Neuronal stem cell (in vitro differentiated cells): Measurements from ENCODE around the gene CNOT6L.

Source experiments
- DNase-seq: peaks from one replicate; pipeline ENCODE4 v3.0.0-alpha.2; 2013; ENCODE audit warnings: low spot score
- H2AFZ ChIP-seq: one replicate; pipeline ENCODE4 v1.6.1; 2013; ENCODE audit warnings: mild to moderate bottlenecking, low read length, inconsistent platforms
- H2AK5ac ChIP-seq: 2 replicates; pipeline ENCODE4 v1.6.1; 2013; ENCODE audit warnings: low read depth, mild to moderate bottlenecking, inconsistent platforms, low read length, moderate library complexity, mixed read lengths
- H2BK120ac ChIP-seq: 2 replicates; pipeline ENCODE4 v1.6.1; 2013; ENCODE audit warnings: low read depth, mild to moderate bottlenecking, inconsistent platforms, low read length, moderate library complexity, mixed read lengths
- H2BK12ac ChIP-seq: one replicate; pipeline ENCODE4 v1.6.1; 2013; ENCODE audit warnings: low read length, inconsistent platforms
- H2BK15ac ChIP-seq: 2 replicates; pipeline ENCODE4 v1.6.1; 2013; ENCODE audit warnings: mild to moderate bottlenecking, low read length, inconsistent platforms, mixed read lengths
- H2BK5ac ChIP-seq: one replicate; pipeline ENCODE4 v1.6.1; 2013; ENCODE audit warnings: inconsistent platforms, mild to moderate bottlenecking, low read length, moderate library complexity
- H3K14ac ChIP-seq: one replicate; pipeline ENCODE4 v1.6.1; 2013; ENCODE audit warnings: low read length, inconsistent platforms
- H3K18ac ChIP-seq: 2 replicates; pipeline ENCODE4 v1.6.1; 2013; ENCODE audit warnings: low read length, inconsistent platforms
- H3K23ac ChIP-seq: 2 replicates; pipeline ENCODE4 v1.6.1; 2013; ENCODE audit warnings: low read depth, mild to moderate bottlenecking, mixed read lengths, low read length, inconsistent platforms; ENCODE audit not compliant: poor library complexity
- H3K27ac ChIP-seq: replicated peaks from 3 replicates; pipeline ENCODE4 v1.5.1; 2013; ENCODE audit warnings: low read length, inconsistent platforms
- H3K27me3 ChIP-seq, 3 experiments: 2 replicates each; pipeline ENCODE4 v1.6.1; 2013; ENCODE audit warnings: low read length in 3 of 3, mild to moderate bottlenecking in 2 of 3, inconsistent platforms in 1 of 3, low read depth in 1 of 3, mixed read lengths in 1 of 3, moderate library complexity in 1 of 3; ENCODE audit not compliant: control insufficient read depth in 3 of 3, insufficient read depth in 3 of 3
- H3K36me3 ChIP-seq, 2 donors: replicated peaks in 1 of 2; 2 replicates each; pipeline ENCODE4 v1.6.1; 2013; ENCODE audit warnings: low read length in 2 of 2; ENCODE audit not compliant: control insufficient read depth in 2 of 2, insufficient read depth in 2 of 2
- H3K4ac ChIP-seq: 2 replicates; pipeline ENCODE4 v1.6.1; 2013; ENCODE audit warnings: inconsistent platforms, mild to moderate bottlenecking, low read length, moderate library complexity
- H3K4me1 ChIP-seq, 2 donors: 1 replicate in 1 of 2; 2 replicates in 1 of 2; pipeline ENCODE4 v1.6.1; 2013; ENCODE audit warnings: low read length in 2 of 2, low read depth in 1 of 2; ENCODE audit not compliant: control insufficient read depth in 2 of 2, insufficient read depth in 1 of 2
- H3K4me2 ChIP-seq: one replicate; pipeline ENCODE4 v1.6.1; 2013; ENCODE audit warnings: mild to moderate bottlenecking, low read length, inconsistent platforms; ENCODE audit not compliant: insufficient read depth, poor library complexity, severe bottlenecking
- H3K4me3 ChIP-seq, 2 donors: 2 replicates each; pipeline ENCODE4 v1.5.1; 2013; ENCODE audit warnings: low read length in 2 of 2, mild to moderate bottlenecking in 2 of 2, inconsistent platforms in 1 of 2, moderate library complexity in 1 of 2
- H3K79me1 ChIP-seq: one replicate; pipeline ENCODE4 v1.6.1; 2013; ENCODE audit warnings: low read depth, mild to moderate bottlenecking, inconsistent platforms, low read length, moderate library complexity
- H3K9ac ChIP-seq: one replicate; pipeline ENCODE4 v1.6.1; 2013; ENCODE audit warnings: mild to moderate bottlenecking, low read depth, low read length, inconsistent platforms; ENCODE audit not compliant: poor library complexity
- H3K9me3 ChIP-seq, 2 donors: replicated peaks in 1 of 2; 2 replicates each; pipeline versions ENCODE3 to v1.6.1; 2013; ENCODE audit warnings: low read length in 2 of 2, mild to moderate bottlenecking in 2 of 2, inconsistent platforms in 1 of 2, low read depth in 1 of 2, mixed read lengths in 1 of 2, moderate library complexity in 1 of 2; ENCODE audit not compliant: control insufficient read depth in 2 of 2, insufficient read depth in 1 of 2
- H4K8ac ChIP-seq: one replicate; pipeline ENCODE4 v1.6.1; 2013; ENCODE audit warnings: low read depth, mild to moderate bottlenecking, inconsistent platforms, low read length, moderate library complexity
- H4K91ac ChIP-seq: one replicate; pipeline ENCODE4 v1.6.1; 2013; ENCODE audit warnings: low read length, low read depth, mild to moderate bottlenecking, inconsistent platforms; ENCODE audit not compliant: poor library complexity
- WGBS, 2 donors: extraction: QIAGEN DNeasy Blood & Tissue Kit; methylation state at CpG; one replicate each; pipeline ENCODE4 v1.1.7; 2013; ENCODE audit warnings: missing lambda C conversion rate in 2 of 2, mixed read lengths in 1 of 2; ENCODE audit not compliant: insufficient read length in 2 of 2, insufficient replicate concordance in 1 of 2; ENCODE audit errors: extremely low coverage in 2 of 2; 5-methylcytosine and 5-hydroxymethylcytosine counted together

Gene CNOT6L

GRCh38 chr4:77820649-77821561 is 1.7 kb upstream of the CNOT6L start:
- no peaks in the 10 kb centered on the region for H3K9me3 ChIP-seq
- no peak overlapping the region for H3K9ac ChIP-seq
- WGBS, 2 donors = no CpG with 5 or more reads among the region's 14 CpGs
- peaks cover 1 to 2% of the 10 kb centered on the region in 2 donors for H3K4me1 ChIP-seq
- peak overlapping the region; percentile 75 for H2BK5ac ChIP-seq
- H3K27me3 ChIP-seq = peaks cover 0 to 8% (median 0%) of the 10 kb centered on the region in 3 experiments
- peak overlapping the region; percentile 52 for H3K27ac ChIP-seq
- DNase-seq = no peak
- H4K8ac ChIP-seq = no peak overlapping the region
- H3K18ac ChIP-seq = peak overlapping the region; percentile 87
- H2BK15ac ChIP-seq = no peak overlapping the region
- no peak overlapping the region for H3K14ac ChIP-seq
- peak overlapping the region; percentile 80 to 97 for H3K4me3 ChIP-seq
- H3K4ac ChIP-seq = no peak overlapping the region
- H3K23ac ChIP-seq = no peak overlapping the region
- H3K36me3 ChIP-seq = no peaks in the 10 kb centered on the region
- H4K91ac ChIP-seq = no peak overlapping the region
- no peak overlapping the region for H2BK12ac ChIP-seq
- H3K79me1 ChIP-seq = peaks cover 1% of the 10 kb centered on the region
- peak overlapping the region; percentile 93 for H2AFZ ChIP-seq
- H3K4me2 ChIP-seq = no peak overlapping the region
- H2AK5ac ChIP-seq = no peak overlapping the region
- H2BK120ac ChIP-seq = no peak overlapping the region

GRCh38 chr4:77819843-77820648 is 878 bp upstream of the CNOT6L start:
- H3K4ac ChIP-seq = no peak overlapping the region
- H3K18ac ChIP-seq = peak overlapping the region; percentile 92
- H3K4me1 ChIP-seq = peaks cover 1 to 2% of the 10 kb centered on the region in 2 donors
- peak overlapping the region; percentile 73 for H3K23ac ChIP-seq
- no peaks in the 10 kb centered on the region for H3K36me3 ChIP-seq
- peak overlapping the region; percentile 52 for H3K27ac ChIP-seq
- H3K79me1 ChIP-seq = peaks cover 1% of the 10 kb centered on the region
- no peak overlapping the region for H4K91ac ChIP-seq
- peak overlapping the region; percentile 82 for H3K14ac ChIP-seq
- H2BK5ac ChIP-seq = peak overlapping the region; percentile 75
- WGBS, 2 donors = no CpG with 5 or more reads among the region's 81 CpGs
- no peak overlapping the region for H4K8ac ChIP-seq
- no peak overlapping the region for H2BK12ac ChIP-seq
- H2BK120ac ChIP-seq = no peak overlapping the region
- H3K4me2 ChIP-seq = peak overlapping the region; percentile 98
- H3K9ac ChIP-seq = peak overlapping the region; percentile 84
- H2AFZ ChIP-seq = peak overlapping the region; percentile 93
- no peaks in the 10 kb centered on the region for H3K9me3 ChIP-seq
- peak overlapping the region; percentile 97 to 98 for H3K4me3 ChIP-seq
- no peak overlapping the region for H2BK15ac ChIP-seq
- H3K27me3 ChIP-seq = peaks cover 0 to 8% (median 0%) of the 10 kb centered on the region in 3 experiments
- peak overlapping the region; percentile 88 for H2AK5ac ChIP-seq
- peak; percentile 76 for DNase-seq

GRCh38 chr4:77819404-77819842 is 255 bp upstream of the CNOT6L start:
- H3K4me2 ChIP-seq = peak overlapping the region; percentile 98

More at GRCh38 chr4:77819404-77819842, 255 bp upstream of the CNOT6L start:
- no CpG with 5 or more reads among the region's 66 CpGs for WGBS, 2 donors
- H2BK120ac ChIP-seq = no peak overlapping the region
- no peaks in the 10 kb centered on the region for H3K36me3 ChIP-seq
- H3K14ac ChIP-seq = peak overlapping the region; percentile 89
- DNase-seq = no peak
- H2BK12ac ChIP-seq = peak overlapping the region; percentile 3
- no peak overlapping the region for H3K27ac ChIP-seq
- peak overlapping the region; percentile 65 for H3K23ac ChIP-seq
- H3K9me3 ChIP-seq = no peaks in the 10 kb centered on the region
- H3K4me3 ChIP-seq = peak overlapping the region; percentile 97 to 99
- peak overlapping the region; percentile 94 for H3K18ac ChIP-seq
- peak overlapping the region; percentile 58 for H2BK15ac ChIP-seq
- H2BK5ac ChIP-seq = peak overlapping the region; percentile 66
- H2AFZ ChIP-seq = peak overlapping the region; percentile 93
- no peak overlapping the region for H4K91ac ChIP-seq
- peaks cover 0 to 8% (median 0%) of the 10 kb centered on the region in 3 experiments for H3K27me3 ChIP-seq
- H2AK5ac ChIP-seq = peak overlapping the region; percentile 88
- peaks cover 1 to 2% of the 10 kb centered on the region in 2 donors for H3K4me1 ChIP-seq
- peak overlapping the region; percentile 94 for H3K9ac ChIP-seq
- H3K4ac ChIP-seq = no peak overlapping the region
- peaks cover 1% of the 10 kb centered on the region for H3K79me1 ChIP-seq
- no peak overlapping the region for H4K8ac ChIP-seq
